ENCODE results near the gene CREB5.

CREB5 gene

DNA sequence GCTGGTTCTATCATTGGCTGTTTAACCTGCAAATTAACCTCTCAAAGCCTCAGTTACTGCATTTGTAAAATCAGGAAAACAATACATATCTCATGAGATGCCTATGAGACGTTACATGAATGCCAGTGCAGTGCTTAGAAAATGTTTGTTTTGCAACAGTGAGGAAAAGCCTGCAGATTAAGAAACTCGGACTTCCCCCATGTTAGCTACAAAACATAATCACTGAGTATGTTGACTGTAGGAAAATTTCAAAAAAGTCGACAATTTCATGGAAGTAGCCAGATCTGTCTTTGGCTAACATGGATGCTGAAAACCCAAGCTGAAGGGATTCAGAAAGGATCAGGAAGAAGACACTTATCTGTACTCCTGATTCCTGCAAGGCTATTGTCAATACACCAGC, 424.4 kb downstream of the CREB5 start:
- DNase-seq: no peak

DNA sequence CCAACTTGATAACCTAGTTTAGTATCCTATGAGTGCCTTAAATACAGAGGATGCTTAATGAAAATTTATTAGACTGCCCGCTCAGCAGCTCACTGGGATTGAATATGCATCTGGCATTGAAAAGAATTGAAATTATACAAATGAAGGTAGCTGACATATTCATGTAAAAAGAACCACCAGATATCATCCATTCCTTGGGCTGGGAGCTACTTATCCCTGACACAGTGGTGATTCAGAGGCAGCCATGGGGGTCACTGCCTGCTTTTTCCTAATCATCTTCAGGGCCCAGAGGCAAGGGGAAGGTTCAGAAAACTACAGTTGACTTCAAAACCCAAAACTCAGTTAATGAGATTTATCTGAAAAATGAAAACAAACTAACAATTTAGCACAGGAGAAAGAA, 424.9 kb downstream of the CREB5 start:
- no peak for DNase-seq

DNA sequence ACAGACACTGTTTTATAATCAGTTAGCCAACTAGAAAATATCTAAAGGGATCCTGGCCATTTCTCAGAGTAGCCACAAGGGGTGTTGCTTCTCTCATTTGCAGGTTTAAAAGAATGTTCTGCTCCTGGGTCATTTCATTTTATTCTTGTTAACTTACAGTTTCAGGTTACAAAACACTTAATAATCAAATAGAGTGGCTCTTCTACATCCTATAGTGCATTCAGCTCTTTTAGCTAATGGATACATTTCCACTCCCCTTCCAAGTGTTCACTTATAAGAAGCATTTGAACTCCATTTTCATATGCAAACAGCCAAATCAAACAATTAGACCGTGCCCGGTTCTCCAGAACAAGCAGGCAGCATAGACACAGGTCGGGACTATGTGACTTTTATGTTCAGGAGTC, 428.3 kb downstream of the CREB5 start:
- no peak for DNase-seq

DNA sequence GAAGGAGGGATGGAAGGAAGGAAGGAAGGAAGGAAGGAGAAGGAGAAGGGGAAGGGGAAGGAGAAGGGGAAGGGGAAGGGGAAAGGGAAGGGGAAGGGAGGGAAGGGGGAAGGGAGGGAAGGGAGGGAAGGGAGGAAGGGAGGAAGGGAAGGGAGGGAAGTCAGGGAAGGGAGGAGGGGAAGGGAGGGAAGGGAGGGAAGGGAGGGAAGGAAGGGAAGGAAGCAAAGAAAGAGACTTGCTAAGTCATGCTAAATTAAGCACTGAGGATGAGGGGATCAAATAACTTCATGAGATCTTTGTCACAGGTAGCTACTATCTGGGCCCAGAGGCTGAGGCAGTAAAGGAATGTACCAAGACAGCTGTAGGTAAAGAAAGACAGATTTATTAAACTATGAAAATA, 429.4 kb downstream of the CREB5 start:
- DNase-seq: no peak

DNA sequence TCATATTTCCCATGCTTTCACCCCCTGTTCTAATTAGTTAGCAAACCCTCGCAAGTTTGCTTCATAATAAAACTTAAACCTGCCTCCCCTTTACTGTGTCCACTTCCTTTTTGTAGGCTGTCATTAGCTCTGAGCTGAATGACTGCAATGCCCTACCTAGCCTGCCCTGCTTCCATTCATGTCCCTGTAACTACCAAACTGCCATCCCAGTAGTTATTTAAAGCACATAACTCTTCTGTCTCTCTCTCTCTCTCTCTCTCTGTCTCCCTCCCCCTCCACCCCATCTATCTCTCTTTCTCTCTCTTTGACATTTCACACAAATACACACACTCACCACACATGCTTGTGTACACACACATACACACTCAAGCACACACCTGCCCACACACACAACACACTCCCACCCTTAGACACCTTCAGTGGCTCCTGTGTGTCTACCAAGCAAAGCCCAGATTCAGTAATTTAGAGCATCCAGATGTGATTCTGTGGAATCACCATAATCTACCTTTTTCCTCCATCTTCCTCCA, 430.5 kb downstream of the CREB5 start:
- DNase-seq: no peak

DNA sequence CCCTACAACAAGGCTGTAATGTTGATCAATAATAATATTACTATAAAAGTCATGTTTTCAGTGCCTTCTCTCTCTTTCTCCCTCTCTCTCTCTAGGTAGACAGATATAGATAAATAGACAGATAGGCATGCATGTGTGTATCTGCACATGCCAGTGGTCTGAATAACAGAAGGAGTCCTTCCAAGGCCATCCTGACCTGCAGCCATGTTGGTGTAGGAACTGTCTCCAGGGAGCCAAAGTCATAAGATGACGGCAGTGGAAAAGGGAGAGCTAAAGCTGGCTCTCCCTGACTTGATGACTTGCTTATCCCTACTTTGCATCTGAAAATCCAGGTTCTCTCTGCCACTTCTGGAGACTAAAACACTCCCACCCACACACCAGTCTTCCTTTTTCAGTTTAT, 432.8 kb downstream of the CREB5 start:
- DNase-seq: no peak

DNA sequence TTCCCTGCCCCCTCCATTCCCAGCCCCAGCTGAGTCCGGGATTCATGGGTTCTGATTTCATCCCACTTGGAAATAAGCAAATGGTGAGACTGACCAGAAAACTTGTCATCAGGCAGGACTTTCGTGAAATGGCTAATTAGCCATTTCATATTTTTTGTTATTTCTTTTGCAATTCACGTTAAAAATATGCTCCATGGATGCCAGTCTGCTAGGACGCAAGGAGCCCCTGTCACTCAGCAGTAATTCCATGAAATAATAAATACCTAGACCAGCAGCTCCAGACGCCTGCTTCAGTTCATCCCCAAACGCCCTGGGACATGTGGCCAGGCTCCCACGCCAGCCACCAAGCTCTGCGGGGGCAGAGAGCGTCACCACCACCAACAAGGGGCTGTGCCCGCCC, 434.9 kb downstream of the CREB5 start:
- no peak for DNase-seq

DNA sequence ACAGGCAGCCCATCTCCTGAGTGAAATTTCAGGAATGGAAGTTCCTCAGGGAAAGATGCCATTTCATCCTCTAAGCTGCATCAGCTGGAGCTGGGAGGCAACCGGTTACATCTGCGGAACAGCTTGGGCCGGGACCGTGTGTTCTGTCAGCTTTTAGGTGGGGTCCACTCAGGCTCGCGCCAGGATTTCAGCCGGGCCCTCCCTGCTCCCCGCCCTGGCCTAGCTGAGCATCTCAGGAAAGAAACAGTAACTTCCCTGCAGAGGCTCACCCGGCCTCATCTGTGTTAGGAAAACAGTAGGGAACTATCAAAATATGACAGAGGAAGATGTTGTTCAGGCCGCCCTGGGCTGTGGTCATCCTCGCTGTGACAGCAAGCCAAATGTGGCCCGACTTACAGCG, 435.4 kb downstream of the CREB5 start:
- DNase-seq: no peak

DNA sequence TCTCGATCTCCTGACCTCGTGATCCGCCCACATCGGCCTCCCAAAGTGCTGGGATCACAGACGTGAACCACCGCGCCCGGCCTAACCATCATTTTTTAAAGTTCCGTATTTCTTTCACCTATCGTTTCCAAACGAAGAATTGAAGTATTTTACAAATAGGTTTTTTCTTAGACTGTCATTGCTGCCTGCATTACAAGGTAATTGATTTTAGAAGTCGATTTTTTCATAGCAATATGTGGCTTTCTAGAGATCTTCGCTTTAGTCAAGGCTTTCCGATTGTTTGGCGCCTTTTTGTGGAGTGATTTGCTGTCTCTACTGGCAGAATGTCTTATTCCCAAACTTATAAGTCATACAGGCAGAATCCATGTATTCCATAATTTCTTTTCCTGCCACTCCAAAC, 436.6 kb downstream of the CREB5 start:
- no peak for DNase-seq

DNA sequence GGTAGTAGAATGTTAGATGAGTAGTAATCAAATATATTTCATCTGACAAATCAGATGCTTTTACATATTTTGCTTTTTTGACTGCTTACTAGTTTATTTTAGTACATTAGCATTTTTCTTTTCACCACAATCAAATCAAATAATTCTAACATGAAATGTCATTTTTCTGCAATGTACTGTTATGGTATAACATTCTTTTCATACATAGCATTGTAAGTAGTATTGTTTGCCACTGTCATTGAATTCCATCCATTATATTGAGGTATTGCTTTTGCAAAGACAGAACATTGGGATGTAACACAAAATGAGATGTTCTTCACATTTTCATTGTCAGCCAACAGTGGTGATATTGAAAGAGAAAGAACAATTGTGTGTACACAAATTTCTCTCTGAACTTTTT, 438.4 kb downstream of the CREB5 start:
- no peak for DNase-seq

DNA sequence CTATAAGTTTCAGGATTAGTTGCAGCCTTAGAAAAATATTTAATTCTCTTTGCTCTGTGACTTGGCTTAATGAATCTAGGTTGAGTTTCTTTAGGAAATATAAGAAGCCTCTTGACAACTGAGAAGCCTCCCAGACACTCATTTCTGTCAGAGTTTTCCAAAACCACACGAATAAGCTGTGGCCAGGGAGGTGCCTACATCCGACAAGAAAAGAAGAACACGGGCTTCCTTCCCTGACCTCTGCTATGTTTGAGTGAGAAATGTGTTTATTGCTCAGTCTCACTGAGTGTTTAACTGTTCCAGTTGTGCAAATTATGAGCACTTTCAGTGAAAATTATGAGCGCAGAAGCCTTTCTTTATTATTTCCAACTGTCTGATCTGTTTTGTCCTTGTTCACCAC, 440.8 kb downstream of the CREB5 start:
- DNase-seq: no peak

DNA sequence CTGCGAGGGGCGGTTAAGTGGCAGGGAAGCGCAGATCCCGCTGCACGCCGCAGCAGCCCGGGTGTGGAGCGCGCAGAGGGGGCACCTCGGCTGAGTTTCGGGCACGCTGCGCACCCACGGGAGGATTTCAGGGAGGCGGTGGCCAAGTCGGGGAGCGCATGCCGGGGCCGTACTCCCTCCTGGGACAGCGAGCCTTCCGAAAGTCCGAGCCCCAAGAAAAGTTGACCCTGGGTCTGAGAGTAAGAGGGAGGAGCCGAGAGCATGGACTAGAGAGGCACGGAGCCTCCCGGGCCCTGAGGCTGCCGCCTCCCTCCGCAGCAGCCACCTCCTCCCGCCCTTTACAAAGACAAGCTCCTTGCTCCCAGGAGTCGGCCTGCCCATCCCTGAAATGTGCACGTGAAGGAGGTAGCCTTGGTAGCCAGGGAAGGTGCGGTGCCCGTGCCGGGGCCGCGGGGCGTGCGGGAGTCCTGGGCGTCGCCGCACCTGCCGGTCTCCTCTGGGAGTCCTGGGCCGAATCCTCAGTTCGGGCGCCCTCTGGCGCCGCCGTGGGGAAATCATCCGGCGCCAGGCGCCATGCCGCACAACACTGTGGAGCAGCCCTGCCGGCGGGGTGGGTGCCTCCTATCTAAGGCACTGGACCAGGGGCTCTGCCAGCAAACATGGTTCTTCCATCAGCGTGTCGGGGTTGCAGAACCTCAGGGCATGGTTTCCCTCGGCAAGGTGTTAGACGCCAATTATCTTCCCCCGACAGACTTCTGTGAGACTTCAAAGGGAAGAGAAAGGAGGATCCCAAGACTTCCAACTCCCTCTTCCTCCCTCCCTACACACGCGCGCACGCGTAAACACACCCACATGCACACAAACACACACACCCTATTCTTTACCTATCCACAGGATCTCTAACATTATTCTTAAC, 441.8 kb downstream of the CREB5 start:
- DNase-seq: peak; percentile 50

DNA sequence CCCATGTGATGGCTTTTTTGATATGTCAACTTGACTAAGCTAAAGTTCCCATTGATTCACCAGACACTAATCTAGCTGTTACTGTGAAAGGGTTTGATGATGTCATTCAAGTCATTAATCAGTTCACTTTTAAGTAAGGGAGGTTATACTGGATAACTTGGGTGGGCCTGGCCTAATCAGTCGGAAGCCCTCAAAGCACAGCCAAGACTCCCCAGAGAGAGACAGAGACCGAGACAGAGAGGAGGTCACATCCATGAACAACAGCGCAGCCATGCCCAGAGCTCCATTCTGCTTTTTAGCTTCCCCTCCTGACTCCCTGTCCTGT, 442.4 kb downstream of the CREB5 start:
- DNase-seq: no peak

DNA sequence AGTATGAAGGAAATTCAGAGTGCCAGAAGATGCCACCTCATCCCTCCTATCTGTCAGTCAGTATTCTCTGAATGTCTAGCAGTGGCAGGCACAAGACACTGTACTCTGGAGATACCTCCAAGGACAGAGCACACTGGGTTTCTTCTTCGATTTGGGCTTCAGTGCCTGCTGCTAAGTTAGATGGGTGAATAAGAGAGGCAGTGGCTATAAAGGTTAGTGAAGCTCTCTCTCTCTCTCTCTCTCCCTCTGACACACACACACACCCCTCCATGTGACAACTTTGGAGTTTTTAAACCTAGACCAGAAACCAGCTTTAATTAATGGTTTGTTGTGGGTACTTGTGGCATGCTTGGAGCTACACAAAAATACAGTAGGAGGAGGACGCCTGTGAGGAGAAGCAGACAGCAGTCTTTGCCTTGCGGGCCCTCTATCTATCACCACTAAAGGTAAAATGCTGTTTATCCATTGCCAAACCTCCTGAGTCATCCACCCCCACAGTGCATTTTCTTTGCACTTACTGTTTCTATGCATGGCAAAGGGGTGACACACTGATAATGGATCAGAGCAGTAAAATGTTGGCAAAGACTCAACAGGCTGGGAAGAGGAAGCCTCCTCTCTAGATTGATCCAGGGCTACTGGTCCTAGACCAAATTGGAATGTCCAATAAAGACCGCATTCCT, 443.4 kb downstream of the CREB5 start:
- no peak for DNase-seq

DNA sequence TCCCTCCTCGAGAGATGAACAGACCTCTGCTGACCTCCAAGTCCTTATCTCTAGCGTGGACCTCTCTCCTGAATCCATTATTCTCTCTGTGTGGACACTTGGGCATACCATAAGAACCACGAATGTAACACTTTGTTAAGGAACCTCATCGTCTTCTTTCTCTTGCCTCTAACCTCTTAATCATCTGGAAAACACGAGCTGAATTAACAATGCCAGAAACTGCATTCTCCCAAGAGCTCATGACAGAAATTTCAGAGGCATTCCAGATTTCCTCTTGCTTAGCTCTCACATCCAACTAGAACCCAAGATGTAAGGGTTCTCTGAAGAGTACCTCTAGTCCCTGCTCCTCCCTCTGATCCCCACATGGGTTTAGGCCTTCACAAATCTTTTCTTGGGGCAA, 444.3 kb downstream of the CREB5 start:
- no peak for DNase-seq

DNA sequence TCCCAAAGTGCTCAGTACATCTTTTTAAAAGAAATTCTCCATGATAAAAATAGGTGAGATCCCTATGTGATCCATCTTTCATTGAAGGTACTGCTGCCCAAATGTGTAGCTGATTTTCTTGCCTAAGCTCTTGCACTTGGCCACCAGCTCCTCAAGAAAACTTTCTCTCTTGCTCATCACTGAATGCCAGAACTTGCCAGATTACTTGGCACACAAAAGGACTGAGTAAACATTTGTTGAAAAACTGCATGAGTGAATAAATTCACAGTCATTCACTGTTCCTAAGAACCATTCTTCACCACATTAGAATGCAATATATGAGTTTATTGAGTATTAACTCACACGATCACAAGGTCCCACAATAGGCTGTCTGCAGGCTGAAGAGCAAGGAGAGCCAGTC, 445.9 kb downstream of the CREB5 start:
- DNase-seq: no peak

DNA sequence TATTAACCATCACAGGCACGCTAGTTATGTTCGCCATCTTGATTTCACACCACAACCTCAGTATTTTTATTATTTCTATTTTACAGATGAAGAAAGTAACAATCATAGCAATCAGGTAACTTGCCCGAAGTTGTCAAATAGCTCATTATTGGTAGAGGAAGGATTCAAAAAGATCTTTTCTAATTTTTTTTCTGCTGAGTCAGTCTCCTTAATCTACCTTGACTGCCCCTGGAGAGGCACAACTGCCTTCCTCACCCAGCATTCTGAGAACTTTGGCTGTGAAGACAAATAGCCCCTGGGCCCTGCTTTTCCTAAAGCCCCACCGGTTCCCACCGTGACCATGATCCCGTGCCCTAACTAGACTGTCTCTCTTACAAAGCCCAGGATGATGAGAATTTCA, 446.6 kb downstream of the CREB5 start:
- DNase-seq: no peak

DNA sequence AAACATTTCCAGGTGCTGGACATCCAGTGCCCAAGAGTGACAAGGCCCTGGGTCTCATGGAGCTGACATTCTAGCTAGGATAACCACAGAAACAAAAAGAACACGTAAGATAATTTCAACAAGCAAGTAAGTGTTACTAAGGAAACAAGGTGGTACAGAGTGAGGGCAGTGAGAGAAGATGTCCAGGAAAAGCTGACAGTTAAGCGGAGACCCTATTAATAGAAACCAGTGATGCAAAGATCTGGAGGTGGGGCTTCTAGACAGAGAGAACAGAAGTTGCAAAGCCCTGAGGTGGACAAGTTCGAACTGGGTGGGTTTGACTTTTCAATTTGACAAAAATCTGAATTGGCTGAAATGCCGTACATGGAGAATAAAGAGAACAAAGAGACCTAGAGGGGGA, 449.5 kb downstream of the CREB5 start:
- DNase-seq: no peak

DNA sequence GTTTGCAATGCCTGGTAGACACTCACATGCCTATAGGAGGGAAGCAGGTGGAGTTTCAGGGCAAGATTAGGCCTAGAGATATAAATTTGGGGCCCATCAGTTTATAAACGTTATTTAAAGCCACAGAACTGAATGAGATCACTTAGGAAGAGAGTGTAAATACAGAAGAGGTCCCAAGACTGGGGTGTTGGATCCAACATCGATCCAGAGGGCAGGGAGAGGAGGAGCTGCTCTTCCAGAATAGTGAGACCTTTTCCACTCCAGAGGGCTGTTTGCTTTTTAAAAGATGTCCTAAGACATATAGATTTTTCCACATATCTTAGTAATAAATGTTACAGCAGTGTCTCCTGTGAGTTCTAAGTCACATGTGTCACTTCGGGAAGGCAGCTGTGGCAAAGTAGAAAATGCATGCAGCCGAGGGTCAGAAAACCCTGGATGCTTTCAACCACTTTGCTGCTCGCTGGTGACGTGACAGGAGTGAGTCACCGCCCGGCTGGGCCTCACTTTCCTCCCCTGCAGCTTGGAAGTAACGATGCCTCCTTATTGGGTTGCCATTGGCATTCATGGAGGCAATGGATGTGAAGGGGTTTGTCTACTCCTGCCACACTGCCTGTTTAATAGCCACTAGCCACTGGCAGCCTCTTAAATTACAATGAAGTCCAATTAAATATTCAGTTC, 450.4 kb downstream of the CREB5 start:
- DNase-seq: no peak

DNA sequence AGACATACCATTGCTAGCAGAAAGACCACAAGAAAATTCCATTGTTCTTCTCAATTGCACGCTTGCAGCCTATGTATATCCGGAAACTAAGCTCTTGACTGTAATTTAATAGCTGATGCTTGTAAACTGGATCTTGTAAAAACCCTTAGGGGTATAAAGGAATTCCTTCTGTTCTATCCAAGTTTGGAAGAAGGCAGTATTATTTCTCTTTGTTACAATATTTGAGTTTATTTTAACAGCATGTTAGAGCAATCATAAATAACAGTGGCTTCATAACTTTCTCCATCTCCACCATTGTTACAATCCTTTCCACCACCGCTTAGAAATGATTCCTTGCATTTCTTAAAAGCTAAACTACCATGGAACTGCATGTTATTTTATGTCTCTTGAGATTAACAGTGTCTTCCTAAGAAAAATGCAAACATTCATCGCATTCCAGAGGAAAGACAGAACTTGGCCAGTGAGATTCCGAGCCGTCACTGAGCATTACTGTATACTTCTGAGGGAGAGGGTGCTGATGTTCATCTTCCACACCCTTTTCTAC, 453.4 kb downstream of the CREB5 start:
- DNase-seq: no peak

DNA sequence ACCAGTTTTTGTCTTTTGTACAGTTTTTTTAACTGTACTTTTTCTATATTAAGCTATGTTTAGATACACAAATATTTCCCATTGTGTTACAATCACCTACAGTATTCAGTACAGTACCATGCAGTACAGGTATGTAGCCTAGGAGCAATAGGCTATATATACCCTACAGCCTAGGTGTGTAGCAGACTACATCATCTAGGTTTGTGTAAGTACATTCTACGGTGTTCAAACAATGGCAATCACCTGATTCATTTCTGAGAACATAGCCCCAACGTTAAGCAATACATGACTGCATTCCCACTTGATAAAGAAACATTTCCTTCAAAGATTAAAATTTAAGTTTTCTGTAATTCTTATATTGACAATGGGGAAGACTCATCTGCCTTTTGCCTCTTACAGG, 456.4 kb downstream of the CREB5 start:
- no peak for DNase-seq

DNA sequence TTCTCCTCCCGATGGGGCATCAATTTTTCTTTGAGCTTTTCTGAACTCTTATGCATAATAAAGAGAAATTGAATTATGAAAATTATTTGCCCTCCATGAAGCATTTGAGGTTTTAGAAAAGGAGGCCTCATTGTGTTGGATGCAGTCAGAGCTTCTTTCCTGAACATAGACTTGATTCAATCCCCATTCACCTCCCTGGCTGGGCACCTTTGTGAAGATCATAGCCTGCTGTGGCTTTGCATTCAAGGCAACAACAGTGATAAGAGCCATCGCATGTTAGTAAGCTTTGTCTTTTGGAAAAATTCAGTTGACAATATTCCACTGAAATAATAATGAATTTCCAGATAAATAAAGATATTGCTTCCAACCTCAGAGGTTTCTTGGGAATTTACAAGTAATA, 458.8 kb downstream of the CREB5 start:
- no peak for DNase-seq

DNA sequence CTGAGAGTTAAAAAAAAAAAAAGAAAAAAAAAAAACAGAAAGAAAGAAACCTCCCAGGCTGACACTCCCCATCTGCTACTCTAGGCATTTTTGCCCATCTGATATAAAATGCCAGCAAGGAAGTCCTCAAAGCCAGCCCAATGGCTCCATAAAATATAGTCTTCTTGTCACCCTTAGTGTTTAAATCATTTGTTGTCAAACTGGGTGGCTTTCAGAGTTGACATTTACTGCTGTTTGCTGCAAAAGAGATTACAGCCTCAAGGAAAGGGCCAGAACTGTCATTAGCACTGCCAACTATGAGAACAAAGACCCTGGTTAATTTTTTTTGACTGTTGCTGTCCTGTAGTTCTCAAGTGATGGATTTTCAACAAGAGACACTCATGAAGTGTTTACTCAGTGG, 459.3 kb downstream of the CREB5 start:
- no peak for DNase-seq

DNA sequence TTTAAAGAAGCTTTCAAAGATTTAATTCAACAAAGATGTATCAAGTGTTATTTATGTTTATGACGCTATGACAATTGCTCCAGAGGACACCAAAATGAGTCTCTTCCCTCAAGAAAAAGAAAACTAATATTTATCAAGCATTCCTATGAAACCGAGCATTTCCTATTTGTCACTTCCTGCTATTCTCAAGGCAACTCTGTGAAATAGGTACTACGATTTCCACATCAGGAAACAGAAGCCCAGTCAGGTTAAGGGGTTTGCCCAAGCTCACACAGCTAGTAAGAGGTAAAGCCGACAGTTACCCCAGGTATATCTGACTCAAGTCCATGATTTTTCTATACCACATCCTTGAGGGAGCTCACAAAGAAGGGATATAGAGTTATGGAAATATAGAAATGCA, 459.9 kb downstream of the CREB5 start:
- no peak for DNase-seq
